GM21526 (cell line): ENCODE data around the gene AMFR.

Experiments
- ATAC-seq: cut with Tn5 transposase; IDR thresholded peaks from one replicate; pipeline ENCODE4 v1.9.1; 2021; ENCODE audit warnings: moderate library complexity; ENCODE audit not compliant: unreplicated experiment, low FRiP score

AMFR gene

GRCh38 chr16:56350491-56351405, 74.6 kb downstream of the AMFR start:
- no peak for ATAC-seq

GRCh38 chr16:56349711-56350161, 75.6 kb downstream of the AMFR start:
- no peak for ATAC-seq

GRCh38 chr16:56349086-56349415, 76.3 kb downstream of the AMFR start:
- no peak for ATAC-seq

GRCh38 chr16:56348168-56349085, 76.9 kb downstream of the AMFR start:
- no peak for ATAC-seq

- no peak for ATAC-seq
These were observed 77.7 kb downstream of the AMFR start for GRCh38 chr16:56347670-56348069.

GRCh38 chr16:56347166-56347565, 78.2 kb downstream of the AMFR start:
- no peak for ATAC-seq

GRCh38 chr16:56346131-56346890, 79.0 kb downstream of the AMFR start:
- no peak for ATAC-seq

- no peak for ATAC-seq
These were observed 79.8 kb downstream of the AMFR start for GRCh38 chr16:56345406-56346050.

- ATAC-seq: no peak
These were observed 80.6 kb downstream of the AMFR start for GRCh38 chr16:56344518-56345405.

GRCh38 chr16:56343661-56344517, 81.5 kb downstream of the AMFR start:
- ATAC-seq: no peak

- no peak for ATAC-seq
These were observed 83.5 kb downstream of the AMFR start for GRCh38 chr16:56341656-56342399.

GRCh38 chr16:56340864-56341365, 84.4 kb downstream of the AMFR start:
- ATAC-seq: no peak

- ATAC-seq: no peak
These were observed 84.9 kb downstream of the AMFR start for GRCh38 chr16:56340416-56340815.

GRCh38 chr16:56339431-56340195, 85.7 kb downstream of the AMFR start:
- no peak for ATAC-seq

GRCh38 chr16:56338566-56339318, 86.6 kb downstream of the AMFR start:
- ATAC-seq: no peak

- no peak for ATAC-seq
These were observed 87.5 kb downstream of the AMFR start for GRCh38 chr16:56337858-56338325.
